Measurements from ENCODE around the gene CNTN1. TPM values are rescaled to one million over a fixed set of nuclear protein-coding genes. Genes with fewer than 3 reads are reported as not detected.

Gene CNTN1
- total and polyA plus RNA-seq, 7 donors = 0.10 to 1.4 (median 0.23) TPM

- Histone ChIP-seq H3K27ac (no peak overlapping the region), H3K9me3 (no peaks in the 10 kb centered on the region), H3K27me3 (ENCODE audit: insufficient read depth in 3 of 3, low read length in 2 of 3) (peaks cover 4 to 28% (median 5%) of the 10 kb centered on the region in 3 donors), H3K4me3 (peak overlapping the region; percentile 55), H3K4me1 (no peaks in the 10 kb centered on the region), H3K36me3 (ENCODE audit: insufficient read depth in 1 of 2, low read depth in 1 of 2) (no peaks in the 10 kb centered on the region)
- DNase-seq (peak; percentile 11 to 50), ATAC-seq (no peak)
- no peak for TF ChIP-seq CTCF (IDR thresholded peaks at IDR 0.05)
- WGBS, 3 donors = 0 to 2% (median 1%) methylated on average over 28 to 33 of the region's 33 CpGs
- intact Hi-C loops (cut with DNase I) = no loop called here
Measured at GRCh38 chr12:40692765-40693206, 547 bp downstream of the CNTN1 start.

GRCh38 chr12:40693207-40693821 lies 1.1 kb downstream of the CNTN1 start:
- H3K27me3 ChIP-seq (ENCODE audit: insufficient read depth in 3 of 3, low read length in 2 of 3) = peaks cover 4 to 28% (median 5%) of the 10 kb centered on the region in 3 donors
- no peaks in the 10 kb centered on the region for H3K36me3 ChIP-seq (ENCODE audit: insufficient read depth in 1 of 2, low read depth in 1 of 2)
- H3K4me3 ChIP-seq = peak overlapping the region; percentile 55
- ATAC-seq (no peak), DNase-seq (peak; percentile 31 to 54)
- no peak overlapping the region for H3K27ac ChIP-seq
- H3K4me1 ChIP-seq = no peaks in the 10 kb centered on the region
- no peaks in the 10 kb centered on the region for H3K9me3 ChIP-seq
- intact Hi-C loops (cut with DNase I) = no loop called here
- no peak for TF ChIP-seq CTCF (IDR thresholded peaks at IDR 0.05)
- 2 to 4% (median 3%) methylated on average over 24 of the region's 24 CpGs for WGBS, 3 donors

GRCh38 chr12:40697566-40698259 lies 5.5 kb downstream of the CNTN1 start:
- no peaks in the 10 kb centered on the region for H3K9me3 ChIP-seq
- H3K27ac ChIP-seq = no peak overlapping the region
- WGBS, 3 donors = 67 to 78% (median 73%) methylated on average over 5 to 6 of the region's 6 CpGs
- TF ChIP-seq CTCF (IDR thresholded peaks at IDR 0.05) = no peak
- H3K4me3 ChIP-seq = no peak overlapping the region
- H3K27me3 ChIP-seq (ENCODE audit: insufficient read depth in 3 of 3, low read length in 2 of 3) = peaks cover 4 to 16% (median 5%) of the 10 kb centered on the region in 3 donors
- intact Hi-C loops (cut with DNase I) = no loop called here
- no peak for DNase-seq
- H3K36me3 ChIP-seq (ENCODE audit: insufficient read depth in 1 of 2, low read depth in 1 of 2) = no peaks in the 10 kb centered on the region
- no peaks in the 10 kb centered on the region for H3K4me1 ChIP-seq
- no peak for ATAC-seq

- Histone ChIP-seq H3K4me1 (no peaks in the 10 kb centered on the region), H3K27me3 (ENCODE audit: insufficient read depth in 3 of 3, low read length in 2 of 3) (no peaks in the 10 kb centered on the region), H3K4me3 (no peak overlapping the region), H3K27ac (no peak overlapping the region), H3K9me3 (no peaks in the 10 kb centered on the region), H3K36me3 (ENCODE audit: insufficient read depth in 1 of 2, low read depth in 1 of 2) (no peaks in the 10 kb centered on the region)
- WGBS, 3 donors = 84 to 88% (median 84%) methylated on average over 4 of the region's 4 CpGs
- ATAC-seq (no peak), DNase-seq (no peak)
- intact Hi-C loops (cut with DNase I) = no loop called here
- TF ChIP-seq CTCF (IDR thresholded peaks at IDR 0.05) = no peak
Measured at GRCh38 chr12:40701756-40702155, 9.5 kb downstream of the CNTN1 start.
